ENCODE measurements around the gene GAGE12G.
"Not testable (repeated sequence)": the region's sequence is repeated elsewhere in the genome, so short reads cannot be mapped to it uniquely, and the experiment has no call there.

GAGE12G gene

DNA sequence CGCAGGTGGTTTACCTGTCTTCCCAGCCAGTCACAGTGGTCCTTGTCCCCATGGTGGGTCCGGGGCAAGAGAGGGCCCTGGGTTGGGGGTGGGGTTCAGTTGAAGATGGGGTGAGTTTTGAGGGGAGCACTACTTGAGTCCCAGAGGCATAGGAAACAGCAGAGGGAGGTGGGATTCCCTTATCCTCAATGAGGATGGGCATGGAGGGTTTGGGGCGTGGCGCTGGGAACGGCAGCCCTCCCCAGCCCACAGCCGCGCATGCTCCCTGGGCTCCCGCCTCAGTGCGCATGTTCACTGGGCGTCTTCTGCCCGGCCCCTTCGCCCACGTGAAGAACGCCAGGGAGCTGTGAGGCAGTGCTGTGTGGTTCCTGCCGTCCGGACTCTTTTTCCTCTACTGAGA, 9.4 kb downstream of the GAGE12G start, which contains the start of gene GAGE12H:
GAGE12H (plus strand) TSS at position 301 of the 400 bp plus-strand sequence. CDS start 1,155 bp downstream, outside the sequence.
- not testable (repeated sequence) for H3K79me2 ChIP-seq (ENCODE audit: insufficient read depth, low read length); H3K9me3 ChIP-seq (ENCODE audit: insufficient read depth, low read depth, low read length); H2AFZ ChIP-seq (ENCODE audit: low read length); H3K9me2 ChIP-seq (replicated peaks; ENCODE audit: low read depth, low read length); H3K27me3 ChIP-seq (ENCODE audit: insufficient read depth, low read length, poor library complexity, severe bottlenecking); H3K9ac ChIP-seq (ENCODE audit: low read depth, low read length, poor library complexity, severe bottlenecking); H3K4me1 ChIP-seq (ENCODE audit: insufficient read depth, low read length, poor library complexity, severe bottlenecking); H3K36me3 ChIP-seq (ENCODE audit: insufficient read depth, low read length); H3F3A ChIP-seq (ENCODE audit: low read depth); H3K4me3 ChIP-seq (ENCODE audit: low read length, poor library complexity, severe bottlenecking); H4K20me1 ChIP-seq (ENCODE audit: insufficient read depth, low read length, poor library complexity, severe bottlenecking); H3K4me2 ChIP-seq (ENCODE audit: low read depth, low read length, poor library complexity, severe bottlenecking)

DNA sequence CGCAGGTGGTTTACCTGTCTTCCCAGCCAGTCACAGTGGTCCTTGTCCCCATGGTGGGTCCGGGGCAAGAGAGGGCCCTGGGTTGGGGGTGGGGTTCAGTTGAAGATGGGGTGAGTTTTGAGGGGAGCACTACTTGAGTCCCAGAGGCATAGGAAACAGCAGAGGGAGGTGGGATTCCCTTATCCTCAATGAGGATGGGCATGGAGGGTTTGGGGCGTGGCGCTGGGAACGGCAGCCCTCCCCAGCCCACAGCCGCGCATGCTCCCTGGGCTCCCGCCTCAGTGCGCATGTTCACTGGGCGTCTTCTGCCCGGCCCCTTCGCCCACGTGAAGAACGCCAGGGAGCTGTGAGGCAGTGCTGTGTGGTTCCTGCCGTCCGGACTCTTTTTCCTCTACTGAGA, 19.0 kb downstream of the GAGE12G start, which contains the start of gene GAGE2A:
GAGE2A (plus strand) TSS at position 301 of the 400 bp plus-strand sequence. CDS start 1,155 bp downstream, outside the sequence.
- H3K36me3 ChIP-seq (ENCODE audit: insufficient read depth, low read length); H3K4me3 ChIP-seq (ENCODE audit: low read length, poor library complexity, severe bottlenecking); H2AFZ ChIP-seq (ENCODE audit: low read length); H3F3A ChIP-seq (ENCODE audit: low read depth); H3K9ac ChIP-seq (ENCODE audit: low read depth, low read length, poor library complexity, severe bottlenecking); H3K9me2 ChIP-seq (replicated peaks; ENCODE audit: low read depth, low read length); H3K9me3 ChIP-seq (ENCODE audit: insufficient read depth, low read depth, low read length); H4K20me1 ChIP-seq (ENCODE audit: insufficient read depth, low read length, poor library complexity, severe bottlenecking); H3K4me2 ChIP-seq (ENCODE audit: low read depth, low read length, poor library complexity, severe bottlenecking); H3K79me2 ChIP-seq (ENCODE audit: insufficient read depth, low read length); H3K27me3 ChIP-seq (ENCODE audit: insufficient read depth, low read length, poor library complexity, severe bottlenecking); H3K4me1 ChIP-seq (ENCODE audit: insufficient read depth, low read length, poor library complexity, severe bottlenecking): not testable (repeated sequence)

DNA sequence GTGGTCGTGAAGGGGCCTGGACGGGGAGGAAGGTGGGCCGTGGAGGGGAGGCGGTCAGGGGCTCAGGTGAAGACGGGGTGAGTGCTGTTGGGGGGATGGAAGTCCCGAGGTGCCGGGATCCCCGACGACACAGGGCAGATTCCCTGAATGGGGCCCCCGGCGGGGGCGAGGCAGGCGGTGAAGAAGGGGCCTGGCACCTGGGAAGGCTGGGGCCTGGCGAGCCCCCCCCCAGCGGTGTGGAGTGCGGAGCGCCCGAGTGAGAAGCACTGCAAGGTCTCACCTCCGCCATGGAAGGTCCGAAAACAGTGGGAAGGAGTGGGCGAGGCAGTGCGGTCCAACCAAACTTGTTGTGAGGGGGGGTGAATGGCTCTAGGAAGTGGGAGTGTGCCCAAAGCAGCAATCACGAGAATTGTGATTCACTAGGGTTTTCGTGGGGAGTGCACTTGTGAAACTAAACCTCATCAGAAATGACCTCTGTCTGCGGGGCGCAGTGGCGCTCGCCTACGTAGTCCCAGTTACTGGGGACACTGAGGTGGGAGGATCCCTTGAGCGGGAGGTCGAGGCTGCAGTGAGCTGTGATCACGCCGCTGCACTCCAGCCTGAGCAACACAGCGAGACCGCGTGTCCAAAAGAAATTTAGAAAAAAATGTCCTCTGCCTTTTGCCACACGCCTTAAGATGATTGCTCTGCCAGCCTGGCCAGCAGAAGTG, 19.7 kb downstream of the GAGE12G start:
- H3K9me3 ChIP-seq (ENCODE audit: insufficient read depth, low read depth, low read length); H2AFZ ChIP-seq (ENCODE audit: low read length): not testable (repeated sequence)

DNA sequence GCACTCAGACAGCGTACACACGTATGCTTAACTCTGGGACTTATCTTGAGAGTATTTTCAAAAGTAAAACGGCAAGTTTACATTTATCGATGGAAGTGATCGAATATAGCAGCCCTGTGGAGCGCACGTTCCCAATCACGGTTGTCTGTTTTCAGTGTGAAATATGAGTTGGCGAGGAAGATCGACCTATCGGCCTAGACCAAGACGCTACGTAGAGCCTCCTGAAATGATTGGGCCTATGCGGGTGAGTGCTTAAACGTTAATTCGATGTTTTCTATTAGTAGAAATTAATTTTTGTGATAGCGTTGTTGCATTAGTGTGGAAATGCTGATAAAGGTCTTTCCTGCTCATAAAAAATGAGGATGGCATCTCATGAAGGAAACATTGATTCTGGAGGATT, 20.3 kb downstream of the GAGE12G start:
- H3K4me3 ChIP-seq (ENCODE audit: low read length, poor library complexity, severe bottlenecking); H3K79me2 ChIP-seq (ENCODE audit: insufficient read depth, low read length); H3K9me3 ChIP-seq (ENCODE audit: insufficient read depth, low read depth, low read length); H3K27me3 ChIP-seq (ENCODE audit: insufficient read depth, low read length, poor library complexity, severe bottlenecking); H3K4me1 ChIP-seq (ENCODE audit: insufficient read depth, low read length, poor library complexity, severe bottlenecking); H3K9ac ChIP-seq (ENCODE audit: low read depth, low read length, poor library complexity, severe bottlenecking); H3K9me2 ChIP-seq (replicated peaks; ENCODE audit: low read depth, low read length); H3K36me3 ChIP-seq (ENCODE audit: insufficient read depth, low read length); H3K4me2 ChIP-seq (ENCODE audit: low read depth, low read length, poor library complexity, severe bottlenecking); H2AFZ ChIP-seq (ENCODE audit: low read length); H4K20me1 ChIP-seq (ENCODE audit: insufficient read depth, low read length, poor library complexity, severe bottlenecking); H3F3A ChIP-seq (ENCODE audit: low read depth): not testable (repeated sequence)

More for the DNA sequence above, 19.7 kb downstream of the GAGE12G start:
- H3K4me3 ChIP-seq (ENCODE audit: low read length, poor library complexity, severe bottlenecking); H3K79me2 ChIP-seq (ENCODE audit: insufficient read depth, low read length); H3K9ac ChIP-seq (ENCODE audit: low read depth, low read length, poor library complexity, severe bottlenecking); H3K36me3 ChIP-seq (ENCODE audit: insufficient read depth, low read length); H4K20me1 ChIP-seq (ENCODE audit: insufficient read depth, low read length, poor library complexity, severe bottlenecking); H3K9me2 ChIP-seq (replicated peaks; ENCODE audit: low read depth, low read length); H3K4me2 ChIP-seq (ENCODE audit: low read depth, low read length, poor library complexity, severe bottlenecking); H3F3A ChIP-seq (ENCODE audit: low read depth); H3K27me3 ChIP-seq (ENCODE audit: insufficient read depth, low read length, poor library complexity, severe bottlenecking); H3K4me1 ChIP-seq (ENCODE audit: insufficient read depth, low read length, poor library complexity, severe bottlenecking): not testable (repeated sequence)

DNA sequence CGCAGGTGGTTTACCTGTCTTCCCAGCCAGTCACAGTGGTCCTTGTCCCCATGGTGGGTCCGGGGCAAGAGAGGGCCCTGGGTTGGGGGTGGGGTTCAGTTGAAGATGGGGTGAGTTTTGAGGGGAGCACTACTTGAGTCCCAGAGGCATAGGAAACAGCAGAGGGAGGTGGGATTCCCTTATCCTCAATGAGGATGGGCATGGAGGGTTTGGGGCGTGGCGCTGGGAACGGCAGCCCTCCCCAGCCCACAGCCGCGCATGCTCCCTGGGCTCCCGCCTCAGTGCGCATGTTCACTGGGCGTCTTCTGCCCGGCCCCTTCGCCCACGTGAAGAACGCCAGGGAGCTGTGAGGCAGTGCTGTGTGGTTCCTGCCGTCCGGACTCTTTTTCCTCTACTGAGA, 28.5 kb downstream of the GAGE12G start, which contains the start of gene GAGE1:
GAGE1 (plus strand) TSS at position 301 of the 400 bp plus-strand sequence. CDS start 1,155 bp downstream, outside the sequence.
- not testable (repeated sequence) for H4K20me1 ChIP-seq (ENCODE audit: insufficient read depth, low read length, poor library complexity, severe bottlenecking); H3K4me1 ChIP-seq (ENCODE audit: insufficient read depth, low read length, poor library complexity, severe bottlenecking); H3K9ac ChIP-seq (ENCODE audit: low read depth, low read length, poor library complexity, severe bottlenecking); H3K36me3 ChIP-seq (ENCODE audit: insufficient read depth, low read length); H3F3A ChIP-seq (ENCODE audit: low read depth); H3K9me3 ChIP-seq (ENCODE audit: insufficient read depth, low read depth, low read length); H3K4me3 ChIP-seq (ENCODE audit: low read length, poor library complexity, severe bottlenecking); H3K27me3 ChIP-seq (ENCODE audit: insufficient read depth, low read length, poor library complexity, severe bottlenecking); H3K9me2 ChIP-seq (replicated peaks; ENCODE audit: low read depth, low read length); H3K79me2 ChIP-seq (ENCODE audit: insufficient read depth, low read length); H2AFZ ChIP-seq (ENCODE audit: low read length); H3K4me2 ChIP-seq (ENCODE audit: low read depth, low read length, poor library complexity, severe bottlenecking)

Measured in Loucy (cell line).